ENCODE measurements around the gene TSPEAR. TPM values are rescaled to one million over a fixed set of nuclear protein-coding genes. Genes with fewer than 3 reads are reported as not detected.
"Not testable (repeated sequence)": the region's sequence is repeated elsewhere in the genome, so short reads cannot be mapped to it uniquely, and the experiment has no call there.

The TSPEAR gene
- total RNA-seq, 6 experiments from 2014 or later, result not detected

DNA sequence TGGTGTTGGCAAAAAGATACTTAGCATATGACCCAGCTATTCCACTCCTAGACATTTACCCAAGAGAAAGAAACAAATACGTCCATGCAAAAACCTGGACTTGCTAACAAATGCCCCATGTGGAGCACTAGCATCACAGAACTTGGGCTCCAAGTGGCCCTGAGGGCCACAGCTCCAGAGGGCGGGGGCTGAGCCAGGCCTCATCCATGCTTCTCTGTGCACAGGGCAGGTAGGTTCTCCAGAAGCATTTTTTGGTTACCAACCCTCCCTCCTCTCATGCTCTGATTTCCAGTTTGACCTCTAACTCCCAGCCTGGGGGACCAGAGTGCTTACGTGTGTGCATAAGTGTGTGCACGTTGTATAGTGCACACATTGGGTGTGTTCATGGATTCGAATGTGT, 46.7 kb downstream of the TSPEAR start:
- H3K36me3 ChIP-seq, result no peaks in the 10 kb centered on the region
- WGBS (ENCODE audit: insufficient coverage, low coverage, low lambda C conversion rate, missing lambda C conversion rate), result 49% methylated on average over 4 of the region's 5 CpGs
- DNase-seq (no peak), ATAC-seq (no peak)
- intact Hi-C loops (cut with DNase I), result no loop called here
- no peaks in the 10 kb centered on the region for H3K9me3 ChIP-seq
- no peak overlapping the region for H3K27ac ChIP-seq
- TF ChIP-seq CTCF (IDR thresholded peaks at IDR 0.05), result no peak
- TF ChIP-seq POLR2A (IDR thresholded peaks at IDR 0.05), result no peak
- no peaks in the 10 kb centered on the region for H3K27me3 ChIP-seq
- H3K4me3 ChIP-seq, result no peak overlapping the region
- no peaks in the 10 kb centered on the region for H3K4me1 ChIP-seq

DNA sequence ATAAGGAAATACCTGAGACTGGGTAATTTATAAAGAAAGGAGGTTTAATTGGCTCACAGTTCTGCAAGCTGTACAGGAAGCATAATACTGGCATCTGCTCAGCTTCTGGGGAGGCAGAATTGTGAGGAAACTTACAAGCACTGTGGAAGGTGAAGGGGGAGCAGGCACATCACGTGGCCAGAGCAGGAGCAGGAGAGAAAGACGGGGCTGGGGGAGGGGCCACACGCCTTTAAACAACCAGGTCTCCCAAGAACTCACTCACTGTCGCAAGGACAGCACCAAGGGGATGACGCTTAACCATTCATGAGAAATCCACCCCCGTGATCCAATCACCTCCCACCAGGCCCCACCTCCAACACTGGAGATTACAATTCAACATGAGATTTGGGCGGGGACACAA, 49.8 kb downstream of the TSPEAR start:
- H3K4me3 ChIP-seq; H3K27me3 ChIP-seq; H3K36me3 ChIP-seq; H3K27ac ChIP-seq; H3K4me1 ChIP-seq; DNase-seq; ATAC-seq; intact Hi-C loops (cut with DNase I); H3K9me3 ChIP-seq: not testable (repeated sequence)
- 63% methylated on average over 7 of the region's 7 CpGs for WGBS (ENCODE audit: insufficient coverage, low coverage, low lambda C conversion rate, missing lambda C conversion rate)

DNA sequence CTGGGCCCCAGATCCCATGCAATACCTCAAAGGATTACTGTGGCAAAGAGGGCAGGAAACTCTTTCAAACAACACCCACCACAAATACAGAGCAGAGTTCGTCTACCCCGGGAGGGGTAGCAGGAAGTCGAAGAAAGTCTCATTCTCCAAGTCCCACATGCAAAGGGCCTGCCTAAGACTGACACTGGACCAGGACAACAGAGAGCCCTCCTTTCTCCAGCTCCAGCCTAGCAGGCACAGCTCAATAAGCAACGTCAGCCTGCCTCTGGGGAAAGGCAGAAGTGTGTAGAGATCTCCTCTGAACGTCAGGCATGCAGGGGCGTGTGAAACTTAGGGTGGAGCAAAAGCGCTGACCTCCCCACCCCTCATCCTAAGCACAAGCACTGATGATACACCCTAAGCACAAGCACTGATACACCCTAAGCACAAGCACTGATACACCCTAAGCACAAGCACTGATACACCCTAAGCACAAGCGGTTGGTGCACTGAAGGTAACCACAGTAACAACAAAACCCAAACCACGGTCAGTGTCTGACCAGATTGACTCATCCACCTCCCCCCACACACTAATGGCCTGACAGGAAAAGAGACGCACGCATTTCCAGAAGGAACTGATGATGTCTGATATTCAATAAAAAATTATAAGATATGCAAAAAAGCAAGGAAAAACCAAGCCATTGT, 52.3 kb downstream of the TSPEAR start:
- DNase-seq (no peak), ATAC-seq (no peak)
- no peak for TF ChIP-seq CTCF (IDR thresholded peaks at IDR 0.05)
- TF ChIP-seq POLR2A (IDR thresholded peaks at IDR 0.05), result no peak
- Histone ChIP-seq H3K9me3 (no peaks in the 10 kb centered on the region), H3K36me3 (no peaks in the 10 kb centered on the region), H3K4me1 (no peaks in the 10 kb centered on the region), H3K27me3 (no peaks in the 10 kb centered on the region), H3K27ac (no peak overlapping the region), H3K4me3 (no peak overlapping the region)
- intact Hi-C loops (cut with DNase I), result no loop called here
- WGBS (ENCODE audit: insufficient coverage, low coverage, low lambda C conversion rate, missing lambda C conversion rate), result 36% methylated on average over 5 of the region's 11 CpGs

DNA sequence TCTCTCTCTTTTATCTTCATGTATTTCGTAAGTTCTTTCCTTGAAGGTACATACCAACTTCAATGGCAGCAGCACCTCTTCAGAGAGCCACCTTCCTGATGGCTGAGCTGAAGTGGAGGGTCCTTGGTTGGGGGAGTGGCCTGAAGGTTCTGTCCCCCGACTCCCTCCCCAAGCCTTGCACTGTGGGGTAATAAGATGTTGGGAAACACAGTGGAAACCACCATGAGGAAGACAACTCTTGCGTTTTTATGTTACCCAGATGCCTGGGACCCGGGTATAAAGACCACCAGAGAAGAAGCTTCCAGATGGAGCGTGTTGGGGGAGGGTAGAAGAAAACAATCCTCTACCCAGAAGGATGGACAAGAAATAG, 52.8 kb downstream of the TSPEAR start:
- Histone ChIP-seq H3K36me3 (no peaks in the 10 kb centered on the region), H3K9me3 (no peaks in the 10 kb centered on the region), H3K4me1 (no peaks in the 10 kb centered on the region), H3K4me3 (no peak overlapping the region), H3K27ac (no peak overlapping the region), H3K27me3 (no peaks in the 10 kb centered on the region)
- DNase-seq (no peak), ATAC-seq (no peak)
- intact Hi-C loops (cut with DNase I), result no loop called here
- 60% methylated on average over 4 of the region's 5 CpGs for WGBS (ENCODE audit: insufficient coverage, low coverage, low lambda C conversion rate, missing lambda C conversion rate)
- no peak for TF ChIP-seq POLR2A (IDR thresholded peaks at IDR 0.05)
- TF ChIP-seq CTCF (IDR thresholded peaks at IDR 0.05), result no peak

DNA sequence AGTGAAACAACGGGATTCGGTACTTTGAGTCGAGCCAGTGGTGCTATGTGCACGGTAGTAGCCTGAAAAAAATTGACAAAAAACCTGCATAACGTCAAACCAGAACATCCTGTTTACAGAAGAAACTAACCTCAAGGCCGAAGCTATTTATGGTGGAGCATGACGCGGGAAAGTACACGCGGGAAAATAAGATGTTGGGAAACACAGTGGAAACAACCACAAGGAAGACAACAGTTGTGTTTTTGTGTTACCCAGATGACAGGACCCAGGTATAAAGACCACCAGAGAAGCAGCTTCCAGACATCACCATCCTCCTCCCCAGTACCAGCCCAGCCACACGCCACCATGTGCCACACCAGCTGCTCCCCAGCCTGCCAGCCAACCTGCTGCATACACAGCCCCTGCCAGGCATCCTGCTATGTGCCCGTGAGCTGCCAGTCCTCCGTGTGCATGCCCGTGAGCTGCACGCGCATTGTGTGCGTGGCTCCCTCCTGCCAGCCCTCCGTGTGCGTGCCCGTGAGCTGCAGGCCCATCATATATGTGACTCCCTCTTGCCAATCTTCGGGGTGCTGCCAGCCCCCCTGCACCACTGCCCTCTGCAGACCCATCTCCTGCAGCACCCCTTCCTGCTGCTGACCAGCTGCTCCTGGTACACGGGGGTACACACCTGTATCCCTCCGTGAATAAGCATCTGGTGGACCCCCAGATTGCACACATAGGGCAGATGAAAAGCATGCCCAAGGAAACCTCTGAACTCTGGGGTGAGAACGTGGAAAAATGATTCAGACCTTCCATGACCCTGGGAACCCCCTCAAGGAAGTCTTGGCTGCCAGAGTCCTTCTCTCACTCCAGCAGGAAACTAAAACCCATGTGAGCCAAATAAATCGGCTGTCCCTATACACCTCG, 53.5 kb downstream of the TSPEAR start, which contains the start of gene KRTAP12-3:
Gene KRTAP12-3 (plus strand): TSS at position 298 of the 906 bp plus-strand sequence. CDS start 48 bp downstream, at position 346.
- Histone ChIP-seq H3K27ac (no peak within 1 kb of the TSS), H3K4me1 (no peaks in the 10 kb centered on the region), H3K4me3 (no peak within 1 kb of the TSS), H3K27me3 (no peaks in the 10 kb centered on the region), H3K36me3 (no peaks in the 10 kb centered on the region), H3K9me3 (no peaks in the 10 kb centered on the region)
- TF ChIP-seq CTCF (IDR thresholded peaks at IDR 0.05) (no peak), POLR2A (IDR thresholded peaks at IDR 0.05) (no peak)
- DNase-seq (no peak), ATAC-seq (peak; percentile 36 to 63 (median 51))
- 42% methylated on average over 12 of the region's 26 CpGs for WGBS (ENCODE audit: insufficient coverage, low coverage, low lambda C conversion rate, missing lambda C conversion rate)
- intact Hi-C loops (cut with DNase I), result no loop called here

Data from right lobe of liver (tissue), 6 donors.